Left renal pelvis (tissue), 4 donors: Measurements from ENCODE around the gene LTBP3. TPM values are rescaled to one million over a fixed set of nuclear protein-coding genes. Genes with fewer than 3 reads are reported as not detected.
"Not testable (repeated sequence)": the region's sequence is repeated elsewhere in the genome, so short reads cannot be mapped to it uniquely, and the experiment has no call there.

Experiments
- DNase-seq, 4 donors: peaks; one replicate each; pipeline ENCODE4 v3.0.0-alpha.2; 2013; ENCODE audit warnings: low read depth in 4 of 4, low spot score in 3 of 4
- polyA plus RNA-seq, 4 donors: library from polyadenylated mRNA; unstranded; fragments of 120-200 nt; gene quantifications; one replicate each; pipeline ENCODE4 v1.2.1, GENCODE V29; 2013; ENCODE audit not compliant: insufficient read length in 4 of 4

LTBP3 gene
- polyA plus RNA-seq, 4 donors = 115 to 360 (median 154) TPM

DNA sequence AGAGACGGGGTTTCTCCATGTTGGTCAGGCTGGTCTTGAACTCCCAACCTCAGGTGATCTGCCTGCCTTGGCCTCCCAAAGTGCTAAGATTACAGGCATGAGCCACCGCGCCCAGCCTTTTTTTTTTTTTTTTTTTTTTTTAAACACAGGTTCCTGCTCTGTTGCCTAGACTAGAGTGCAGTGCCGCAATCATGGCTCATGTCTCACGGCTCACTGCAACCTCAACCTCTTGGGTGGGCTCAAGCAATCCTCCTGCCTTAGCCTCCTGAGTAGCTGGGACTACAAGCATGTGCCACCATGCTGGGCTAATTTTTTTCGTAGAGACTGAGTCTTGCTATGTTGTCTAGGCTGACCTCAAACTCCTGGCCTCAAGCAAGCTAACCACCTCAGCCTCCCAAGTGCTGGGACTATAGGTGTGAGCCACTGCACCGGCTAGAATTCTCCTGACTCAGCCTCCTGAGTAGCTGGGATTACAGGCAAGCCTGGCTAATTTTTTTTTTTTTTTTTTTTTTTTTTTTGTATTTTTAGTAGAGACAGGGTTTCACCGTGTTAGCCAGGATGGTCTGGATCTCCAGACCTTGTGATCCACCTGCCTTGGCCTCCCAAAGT lies 39.1 kb downstream of the LTBP3 start:
- DNase-seq = not testable (repeated sequence)

GRCh38 chr11:65516135-65516968 lies 41.8 kb downstream of the LTBP3 start:
- DNase-seq = no peak

GRCh38 chr11:65512311-65512710 lies 45.8 kb downstream of the LTBP3 start:
- DNase-seq = not testable (repeated sequence)

DNA sequence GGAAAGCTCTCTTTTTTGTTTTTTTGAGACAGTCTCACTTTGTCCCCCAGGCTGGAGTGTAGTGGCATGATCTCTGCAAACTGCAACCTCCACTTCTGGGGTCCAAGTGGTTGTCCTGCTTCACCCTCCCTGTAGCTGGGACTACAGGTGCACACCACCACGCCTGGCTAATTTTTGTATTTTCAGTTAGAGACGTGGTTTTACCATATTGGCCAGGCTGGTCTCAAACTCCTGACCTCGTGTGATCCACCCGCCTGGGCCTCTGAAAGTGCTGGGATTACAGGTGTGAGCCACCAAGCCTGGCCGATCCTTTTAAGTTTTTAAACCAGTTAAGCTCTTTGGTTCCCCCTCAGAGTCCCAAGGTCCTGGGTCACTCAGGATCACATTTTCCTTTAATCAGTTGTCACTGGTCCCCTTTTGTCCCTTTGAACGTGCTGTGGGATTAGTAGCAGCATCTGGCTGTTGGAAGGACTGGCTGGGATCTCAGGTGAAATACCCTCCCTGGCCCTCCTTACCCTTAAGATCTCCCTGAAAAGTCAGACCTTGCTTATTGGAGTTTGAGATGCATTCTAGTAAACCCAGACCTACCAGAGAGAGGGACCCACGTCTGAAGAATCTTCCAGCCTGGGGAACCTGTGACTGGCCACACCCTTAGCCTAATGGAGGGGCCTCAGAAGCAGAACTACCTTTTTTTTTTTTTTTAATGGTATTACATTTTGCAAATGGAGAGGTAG lies 51.2 kb downstream of the LTBP3 start:
- DNase-seq = no peak

DNA sequence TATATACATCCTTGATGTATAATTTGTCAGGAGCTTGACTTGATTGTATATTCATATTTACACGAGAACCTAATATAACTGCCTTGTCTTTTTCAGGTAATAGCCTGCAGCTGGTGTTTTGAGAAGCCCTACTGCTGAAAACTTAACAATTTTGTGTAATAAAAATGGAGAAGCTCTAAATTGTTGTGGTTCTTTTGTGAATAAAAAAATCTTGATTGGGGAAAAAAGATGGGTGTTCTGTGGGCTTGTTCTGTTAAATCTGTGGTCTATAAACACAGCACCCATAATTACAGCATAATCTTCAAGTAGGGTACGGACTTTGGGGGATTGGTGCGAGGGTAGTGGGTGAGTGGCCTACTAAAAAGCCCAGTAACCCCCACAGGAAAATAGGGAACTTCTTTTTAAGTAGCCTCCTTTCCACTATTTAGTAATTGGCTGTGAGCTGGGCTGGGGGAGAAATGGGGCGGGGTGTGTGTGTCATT lies 51.8 kb downstream of the LTBP3 start:
- DNase-seq = no peak

GRCh38 chr11:65505466-65506289 lies 52.5 kb downstream of the LTBP3 start:
- DNase-seq = no peak

DNA sequence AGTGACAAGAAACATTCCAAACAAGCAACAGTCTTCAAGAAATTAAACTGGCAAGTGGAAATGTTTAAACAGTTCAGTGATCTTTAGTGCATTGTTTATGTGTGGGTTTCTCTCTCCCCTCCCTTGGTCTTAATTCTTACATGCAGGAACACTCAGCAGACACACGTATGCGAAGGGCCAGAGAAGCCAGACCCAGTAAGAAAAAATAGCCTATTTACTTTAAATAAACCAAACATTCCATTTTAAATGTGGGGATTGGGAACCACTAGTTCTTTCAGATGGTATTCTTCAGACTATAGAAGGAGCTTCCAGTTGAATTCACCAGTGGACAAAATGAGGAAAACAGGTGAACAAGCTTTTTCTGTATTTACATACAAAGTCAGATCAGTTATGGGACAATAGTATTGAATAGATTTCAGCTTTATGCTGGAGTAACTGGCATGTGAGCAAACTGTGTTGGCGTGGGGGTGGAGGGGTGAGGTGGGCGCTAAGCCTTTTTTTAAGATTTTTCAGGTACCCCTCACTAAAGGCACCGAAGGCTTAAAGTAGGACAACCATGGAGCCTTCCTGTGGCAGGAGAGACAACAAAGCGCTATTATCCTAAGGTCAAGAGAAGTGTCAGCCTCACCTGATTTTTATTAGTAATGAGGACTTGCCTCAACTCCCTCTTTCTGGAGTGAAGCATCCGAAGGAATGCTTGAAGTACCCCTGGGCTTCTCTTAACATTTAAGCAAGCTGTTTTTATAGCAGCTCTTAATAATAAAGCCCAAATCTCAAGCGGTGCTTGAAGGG lies 53.3 kb downstream of the LTBP3 start:
- DNase-seq = no peak

DNA sequence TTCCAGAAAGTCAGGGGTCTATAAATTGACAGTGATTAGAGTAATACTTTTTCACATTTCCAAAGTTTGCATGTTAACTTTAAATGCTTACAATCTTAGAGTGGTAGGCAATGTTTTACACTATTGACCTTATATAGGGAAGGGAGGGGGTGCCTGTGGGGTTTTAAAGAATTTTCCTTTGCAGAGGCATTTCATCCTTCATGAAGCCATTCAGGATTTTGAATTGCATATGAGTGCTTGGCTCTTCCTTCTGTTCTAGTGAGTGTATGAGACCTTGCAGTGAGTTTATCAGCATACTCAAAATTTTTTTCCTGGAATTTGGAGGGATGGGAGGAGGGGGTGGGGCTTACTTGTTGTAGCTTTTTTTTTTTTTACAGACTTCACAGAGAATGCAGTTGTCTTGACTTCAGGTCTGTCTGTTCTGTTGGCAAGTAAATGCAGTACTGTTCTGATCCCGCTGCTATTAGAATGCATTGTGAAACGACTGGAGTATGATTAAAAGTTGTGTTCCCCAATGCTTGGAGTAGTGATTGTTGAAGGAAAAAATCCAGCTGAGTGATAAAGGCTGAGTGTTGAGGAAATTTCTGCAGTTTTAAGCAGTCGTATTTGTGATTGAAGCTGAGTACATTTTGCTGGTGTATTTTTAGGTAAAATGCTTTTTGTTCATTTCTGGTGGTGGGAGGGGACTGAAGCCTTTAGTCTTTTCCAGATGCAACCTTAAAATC lies 54.0 kb downstream of the LTBP3 start:
- no peak for DNase-seq

- no peak for DNase-seq
These were observed 54.7 kb downstream of the LTBP3 start for GRCh38 chr11:65503368-65503948.

GRCh38 chr11:65502555-65503367 lies 55.4 kb downstream of the LTBP3 start:
- DNase-seq = no peak

DNA sequence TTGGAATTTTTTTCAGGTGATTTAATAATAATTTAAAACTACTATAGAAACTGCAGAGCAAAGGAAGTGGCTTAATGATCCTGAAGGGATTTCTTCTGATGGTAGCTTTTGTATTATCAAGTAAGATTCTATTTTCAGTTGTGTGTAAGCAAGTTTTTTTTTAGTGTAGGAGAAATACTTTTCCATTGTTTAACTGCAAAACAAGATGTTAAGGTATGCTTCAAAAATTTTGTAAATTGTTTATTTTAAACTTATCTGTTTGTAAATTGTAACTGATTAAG lies 55.9 kb downstream of the LTBP3 start:
- DNase-seq = no peak

DNA sequence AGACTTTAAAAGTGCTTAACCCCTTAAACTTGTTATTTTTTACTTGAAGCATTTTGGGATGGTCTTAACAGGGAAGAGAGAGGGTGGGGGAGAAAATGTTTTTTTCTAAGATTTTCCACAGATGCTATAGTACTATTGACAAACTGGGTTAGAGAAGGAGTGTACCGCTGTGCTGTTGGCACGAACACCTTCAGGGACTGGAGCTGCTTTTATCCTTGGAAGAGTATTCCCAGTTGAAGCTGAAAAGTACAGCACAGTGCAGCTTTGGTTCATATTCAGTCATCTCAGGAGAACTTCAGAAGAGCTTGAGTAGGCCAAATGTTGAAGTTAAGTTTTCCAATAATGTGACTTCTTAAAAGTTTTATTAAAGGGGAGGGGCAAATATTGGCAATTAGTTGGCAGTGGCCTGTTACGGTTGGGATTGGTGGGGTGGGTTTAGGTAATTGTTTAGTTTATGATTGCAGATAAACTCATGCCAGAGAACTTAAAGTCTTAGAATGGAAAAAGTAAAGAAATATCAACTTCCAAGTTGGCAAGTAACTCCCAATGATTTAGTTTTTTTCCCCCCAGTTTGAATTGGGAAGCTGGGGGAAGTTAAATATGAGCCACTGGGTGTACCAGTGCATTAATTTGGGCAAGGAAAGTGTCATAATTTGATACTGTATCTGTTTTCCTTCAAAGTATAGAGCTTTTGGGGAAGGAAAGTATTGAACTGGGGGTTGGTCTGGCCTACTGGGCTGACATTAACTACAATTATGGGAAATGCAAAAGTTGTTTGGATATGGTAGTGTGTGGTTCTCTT lies 56.5 kb downstream of the LTBP3 start:
- DNase-seq = no peak

DNA sequence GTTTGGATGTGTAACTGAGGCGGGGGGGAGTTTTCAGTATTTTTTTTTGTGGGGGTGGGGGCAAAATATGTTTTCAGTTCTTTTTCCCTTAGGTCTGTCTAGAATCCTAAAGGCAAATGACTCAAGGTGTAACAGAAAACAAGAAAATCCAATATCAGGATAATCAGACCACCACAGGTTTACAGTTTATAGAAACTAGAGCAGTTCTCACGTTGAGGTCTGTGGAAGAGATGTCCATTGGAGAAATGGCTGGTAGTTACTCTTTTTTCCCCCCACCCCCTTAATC lies 57.0 kb downstream of the LTBP3 start:
- DNase-seq = no peak

- DNase-seq = no peak
These were observed 57.6 kb downstream of the LTBP3 start for GRCh38 chr11:65500387-65501185.

- DNase-seq = no peak
These were observed 58.3 kb downstream of the LTBP3 start for GRCh38 chr11:65499713-65500386.
